Right cardiac atrium (tissue), 5 donors: ENCODE results near the gene DIP2B. TPM values are rescaled to one million over a fixed set of nuclear protein-coding genes. Genes with fewer than 3 reads are reported as not detected.

Experiments
- ATAC-seq, 2 donors: fragments of 200-7000 bp; cut with Tn5 transposase; one replicate each; pipeline versions ENCODE4 v1.8.0 to v1.9.1; 2020; ENCODE audit warnings: moderate library complexity in 2 of 2, mild to moderate bottlenecking in 1 of 2
- DNase-seq, 3 donors: peaks; one replicate each; pipeline ENCODE4 v3.0.0-alpha.2; 2020
- H3K27ac ChIP-seq: one replicate; pipeline ENCODE4 v1.5.1; 2013; ENCODE audit warnings: mild to moderate bottlenecking, low read length, control low read depth, moderate library complexity
- H3K27me3 ChIP-seq: one replicate; pipeline ENCODE4 v1.6.1; 2013; ENCODE audit not compliant: control insufficient read depth, insufficient read depth
- H3K4me1 ChIP-seq: one replicate; pipeline ENCODE4 v1.6.1; 2013; ENCODE audit warnings: low read length; ENCODE audit not compliant: control insufficient read depth, insufficient read depth
- H3K4me3 ChIP-seq: one replicate; pipeline ENCODE4 v1.5.1; 2013; ENCODE audit warnings: low read length, control low read depth
- H3K9me3 ChIP-seq: one replicate; pipeline ENCODE4 v1.6.1; 2013; ENCODE audit warnings: low read length; ENCODE audit not compliant: control insufficient read depth
- WGBS: extraction: QIAGEN DNeasy Blood & Tissue Kit; methylation state at CpG from one replicate; pipeline ENCODE4 v1.1.7; 2013; 5-methylcytosine and 5-hydroxymethylcytosine counted together
- intact Hi-C, 4 donors: fragments of 100-400 bp; cut with DNase I; formaldehyde crosslinking; loops; one replicate each; pipeline versions ENCODE4 v1.11.0 to v1.14.0; 2022 to 2023
- polyA plus RNA-seq: library from polyadenylated mRNA; stranded (reverse); fragments of 200-250 nt; gene quantifications from one replicate; pipeline ENCODE4 v1.2.3, GENCODE V29; 2013
- total RNA-seq, 4 donors: library from RNA; stranded (reverse); fragmentation: NEBNext Ultra II Directional; extraction: Animal tissue kit (Norgen Biotek cat#: 25700); gene quantifications; one replicate each; pipeline ENCODE4 v1.2.1, GENCODE V29; 2021
- donor health status: healthy with polysubstance abuse.
- donor health status: DM: no; HTN: yes; CAD: no.
- donor health status: DM: no; HTN: no; CAD: no.
- donor health status: DM: no; HTN: yes; CAD: no; lungs with severe emphysema.
- donor health status: DM: yes; HTN: yes; CAD: no.

DIP2B gene
- total and polyA plus RNA-seq, 5 donors: 3.8 to 16.8 (median 11.8) TPM

DNA sequence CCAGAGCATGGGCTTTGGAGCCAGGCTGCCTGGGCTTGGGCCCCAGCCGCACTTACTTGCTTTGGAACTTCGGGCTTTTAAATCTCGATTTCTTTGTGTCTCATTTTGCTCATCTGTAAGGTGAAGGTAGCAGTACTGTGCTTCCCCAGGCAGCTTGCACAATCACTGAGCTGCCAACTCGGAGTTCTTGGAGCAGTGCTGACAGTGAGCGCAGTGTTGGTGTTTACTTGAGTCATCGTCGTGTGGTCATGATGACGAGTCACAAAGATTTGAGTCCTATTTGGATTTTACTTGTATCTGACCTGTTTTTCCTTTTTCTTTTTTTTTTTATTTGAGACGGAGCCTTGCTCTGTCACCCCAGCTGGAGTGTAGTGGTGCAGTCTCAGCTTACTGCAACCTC, 227.8 kb downstream of the DIP2B start:
- no peaks in the 10 kb centered on the region for H3K27me3 ChIP-seq
- WGBS: 91% methylated on average over 9 of the region's 9 CpGs
- ATAC-seq (no peak), DNase-seq (no peak)
- intact Hi-C loops: loop anchor here in 2 of 4 donors (10.0 kb wide), 1 partner anchor 228 kb away; the partner anchor contains the start of gene DIP2B (in 2 of the 2)
- H3K27ac ChIP-seq: no peak overlapping the region
- H3K9me3 ChIP-seq: no peaks in the 10 kb centered on the region
- no peak overlapping the region for H3K4me3 ChIP-seq
- H3K4me1 ChIP-seq: no peaks in the 10 kb centered on the region

DNA sequence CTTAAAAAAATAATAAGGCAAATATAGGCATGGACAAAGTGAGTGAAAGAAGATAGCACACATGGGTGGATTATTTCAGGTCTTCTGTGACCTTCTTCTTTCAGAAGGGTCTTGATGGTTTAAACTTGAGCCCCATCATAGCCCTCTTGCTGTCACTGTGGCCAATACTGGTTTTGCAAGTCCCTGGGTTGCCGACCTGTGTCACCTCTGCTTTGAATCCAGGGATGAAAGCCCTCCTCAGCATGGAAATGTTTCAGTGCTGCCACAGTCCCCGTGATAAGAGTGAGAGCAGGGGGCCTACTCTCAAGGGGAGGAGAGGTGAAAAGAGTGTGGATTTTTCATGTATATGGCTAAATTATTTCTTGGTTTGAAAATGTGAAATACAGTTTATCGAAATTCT, 228.9 kb downstream of the DIP2B start:
- intact Hi-C loops: loop anchor here in 2 of 4 donors (10.0 kb wide), 1 partner anchor 229 kb away; the partner anchor contains the start of gene DIP2B (in 2 of the 2)
- Histone ChIP-seq H3K27ac (no peak overlapping the region), H3K27me3 (no peaks in the 10 kb centered on the region), H3K4me3 (no peak overlapping the region), H3K4me1 (no peaks in the 10 kb centered on the region), H3K9me3 (no peaks in the 10 kb centered on the region)
- ATAC-seq (no peak), DNase-seq (no peak)
- 73% methylated on average over 3 of the region's 3 CpGs for WGBS

DNA sequence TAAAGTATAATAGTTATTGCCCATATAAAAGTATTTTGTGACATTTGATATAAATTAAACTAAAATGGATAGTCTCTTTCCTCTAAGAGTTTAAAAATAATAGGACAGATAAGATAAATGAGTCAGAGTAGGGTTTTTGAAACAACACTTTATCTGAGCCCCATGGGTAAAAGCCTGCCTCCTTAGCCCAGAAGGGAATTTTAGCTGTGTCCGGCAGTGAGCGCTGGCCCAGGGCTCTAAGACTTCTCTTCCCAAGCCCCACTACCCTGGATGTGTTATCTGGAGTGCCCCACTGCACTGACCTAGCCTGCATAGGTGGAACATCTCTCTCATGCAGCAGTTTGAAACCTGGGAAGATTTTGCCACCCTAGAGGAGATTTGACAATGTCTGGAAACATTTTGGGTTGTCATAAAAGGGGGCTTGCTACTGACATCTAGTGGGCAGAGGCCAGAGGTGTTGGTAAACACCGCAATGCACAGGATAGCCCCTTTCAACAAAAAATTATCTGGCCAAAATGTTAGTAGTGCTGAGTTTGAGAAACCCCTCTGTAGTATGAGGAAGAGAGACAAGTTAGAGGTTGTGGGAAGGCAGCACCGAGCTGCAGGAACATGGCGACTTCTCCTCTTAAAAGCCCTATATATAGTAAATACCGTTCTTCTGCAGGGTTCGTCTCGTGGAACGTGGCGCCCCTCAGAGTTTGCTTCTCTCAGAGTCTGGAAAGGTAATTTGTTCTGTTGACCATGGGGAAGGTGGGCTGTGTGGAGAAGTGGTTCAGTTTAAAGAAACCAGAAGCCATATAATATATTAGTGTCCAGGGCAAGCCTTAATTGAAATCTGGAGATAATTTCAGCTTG, 229.9 kb downstream of the DIP2B start:
- DNase-seq (no peak), ATAC-seq (peak in 1 of 2 donors; percentile 37)
- Histone ChIP-seq H3K4me3 (no peak overlapping the region), H3K27me3 (no peaks in the 10 kb centered on the region), H3K9me3 (no peaks in the 10 kb centered on the region), H3K27ac (no peak overlapping the region), H3K4me1 (no peaks in the 10 kb centered on the region)
- WGBS: 66% methylated on average over 10 of the region's 10 CpGs
- intact Hi-C loops: loop anchor here in 2 of 4 donors (10.0 kb wide), 1 partner anchor 230 kb away; the partner anchor contains the start of gene DIP2B (in 2 of the 2)

DNA sequence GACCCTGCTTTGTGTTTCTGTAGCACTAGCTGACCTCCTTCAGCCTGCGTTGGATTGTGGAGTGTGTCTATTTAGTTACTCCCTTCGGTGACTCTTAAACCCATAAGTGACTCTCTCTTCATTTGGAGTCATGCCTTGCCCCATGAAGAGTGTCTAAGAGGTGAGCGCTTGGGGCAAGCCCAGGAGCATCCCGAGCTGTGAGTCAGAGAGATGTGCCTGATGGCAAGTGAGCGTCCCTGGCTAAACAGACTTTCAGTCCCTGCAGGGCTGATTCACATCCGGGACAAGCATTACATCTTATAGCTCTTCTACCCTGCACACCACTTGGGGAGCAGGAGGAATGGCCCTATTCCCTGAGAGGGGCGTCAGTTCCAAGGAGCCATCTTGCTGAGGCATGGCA, 234.8 kb downstream of the DIP2B start:
- Histone ChIP-seq H3K9me3 (no peaks in the 10 kb centered on the region), H3K27ac (no peak overlapping the region), H3K27me3 (no peaks in the 10 kb centered on the region), H3K4me1 (no peaks in the 10 kb centered on the region), H3K4me3 (no peak overlapping the region)
- intact Hi-C loops: loop anchor here in 2 of 4 donors (10.0 kb wide), 1 partner anchor 235 kb away; the partner anchor contains the start of gene DIP2B (in 2 of the 2)
- ATAC-seq: no peak
- DNase-seq: no peak
- 96% methylated on average over 7 of the region's 7 CpGs for WGBS

DNA sequence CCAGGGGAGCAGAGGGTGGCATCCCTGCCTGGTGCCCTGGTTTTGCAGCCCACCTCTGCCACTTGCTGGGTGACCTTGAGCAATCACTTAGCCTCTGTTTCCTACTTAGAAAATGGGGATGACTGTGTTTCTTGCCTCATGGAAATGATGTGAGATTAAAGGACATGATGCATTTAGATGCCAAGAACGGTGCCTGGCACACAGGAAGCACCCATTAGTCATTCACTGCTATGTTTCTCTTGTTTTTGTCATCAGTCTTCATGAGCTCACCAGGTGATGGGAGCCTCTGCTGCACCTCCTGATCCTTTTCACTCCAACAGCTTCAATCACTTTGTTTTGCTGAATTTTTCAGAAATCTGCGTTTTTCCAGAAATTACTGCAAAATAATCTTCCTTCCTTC, 235.5 kb downstream of the DIP2B start:
- H3K9me3 ChIP-seq: no peaks in the 10 kb centered on the region
- H3K27me3 ChIP-seq: no peaks in the 10 kb centered on the region
- WGBS: 86% methylated on average over 2 of the region's 2 CpGs
- H3K27ac ChIP-seq: no peak overlapping the region
- no peak overlapping the region for H3K4me3 ChIP-seq
- ATAC-seq (no peak), DNase-seq (no peak)
- no peaks in the 10 kb centered on the region for H3K4me1 ChIP-seq
- intact Hi-C loops: no loop called here

DNA sequence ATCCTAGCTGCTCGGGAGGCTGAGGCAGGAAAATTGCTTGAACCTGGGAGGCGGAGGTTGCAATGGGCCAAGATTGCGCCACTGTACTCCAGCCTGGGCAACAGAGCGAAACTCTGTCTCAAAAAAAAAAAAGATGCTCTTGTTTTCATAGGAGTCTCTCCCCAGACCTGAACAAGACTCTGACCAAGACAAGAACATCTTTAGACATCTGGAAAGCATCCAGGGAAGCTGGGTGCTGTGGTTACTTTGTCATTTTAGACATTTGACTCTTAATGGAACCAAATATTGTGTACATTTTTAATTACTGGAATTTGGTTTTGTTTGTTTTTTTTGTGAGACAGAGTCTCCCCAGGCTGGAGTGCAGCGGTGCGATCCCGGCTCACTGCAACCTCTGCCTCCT, 238.0 kb downstream of the DIP2B start:
- H3K9me3 ChIP-seq: no peaks in the 10 kb centered on the region
- intact Hi-C loops: no loop called here
- ATAC-seq (no peak), DNase-seq (no peak)
- no peaks in the 10 kb centered on the region for H3K27me3 ChIP-seq
- no peaks in the 10 kb centered on the region for H3K4me1 ChIP-seq
- H3K27ac ChIP-seq: no peak overlapping the region
- 97% methylated on average over 7 of the region's 7 CpGs for WGBS
- H3K4me3 ChIP-seq: no peak overlapping the region

DNA sequence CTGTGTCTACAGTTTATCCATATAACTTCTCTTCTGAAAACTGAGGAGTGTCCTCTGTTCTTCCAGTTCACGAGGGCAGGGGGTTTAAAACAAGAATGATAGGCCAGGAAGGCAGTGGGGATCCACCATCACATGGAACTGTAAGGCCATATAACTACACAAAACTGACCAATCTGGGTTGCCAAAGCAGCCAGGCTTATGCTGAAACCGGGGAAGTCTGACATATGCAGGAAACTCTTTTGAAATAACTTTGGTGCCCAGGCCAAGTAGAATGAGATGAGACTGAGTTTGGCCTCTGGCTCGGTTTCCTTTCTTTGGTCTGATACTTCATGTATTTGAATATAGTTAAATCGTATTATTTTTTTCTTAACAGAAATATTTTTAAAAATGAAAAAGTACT, 241.1 kb downstream of the DIP2B start:
- no peaks in the 10 kb centered on the region for H3K9me3 ChIP-seq
- no peak overlapping the region for H3K4me3 ChIP-seq
- H3K27ac ChIP-seq: no peak overlapping the region
- intact Hi-C loops: no loop called here
- no peaks in the 10 kb centered on the region for H3K4me1 ChIP-seq
- no peak for DNase-seq
- WGBS: 82% methylated on average over 4 of the region's 4 CpGs
- ATAC-seq: no peak
- H3K27me3 ChIP-seq: no peaks in the 10 kb centered on the region

DNA sequence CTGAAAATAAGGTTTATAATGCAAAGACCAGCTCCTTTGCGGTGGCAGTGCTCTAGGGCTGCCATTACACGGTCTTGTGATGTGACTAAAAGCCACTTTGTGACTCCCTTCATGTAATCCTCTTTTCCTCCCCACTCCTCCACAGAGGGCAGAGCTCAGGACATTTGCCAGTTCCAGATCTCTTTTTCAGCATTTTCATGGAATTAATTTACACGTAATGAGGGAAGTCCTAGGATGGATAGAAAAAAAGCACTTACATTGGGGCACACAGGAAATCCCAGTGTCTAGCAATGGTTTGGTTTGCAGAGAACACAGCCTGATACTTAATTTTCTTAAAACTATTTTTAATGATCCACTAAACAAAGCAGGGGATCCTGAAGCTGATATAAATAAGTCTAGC, 241.6 kb downstream of the DIP2B start:
- intact Hi-C loops: no loop called here
- WGBS: 89% methylated on average over 3 of the region's 3 CpGs
- no peak for ATAC-seq

DNA sequence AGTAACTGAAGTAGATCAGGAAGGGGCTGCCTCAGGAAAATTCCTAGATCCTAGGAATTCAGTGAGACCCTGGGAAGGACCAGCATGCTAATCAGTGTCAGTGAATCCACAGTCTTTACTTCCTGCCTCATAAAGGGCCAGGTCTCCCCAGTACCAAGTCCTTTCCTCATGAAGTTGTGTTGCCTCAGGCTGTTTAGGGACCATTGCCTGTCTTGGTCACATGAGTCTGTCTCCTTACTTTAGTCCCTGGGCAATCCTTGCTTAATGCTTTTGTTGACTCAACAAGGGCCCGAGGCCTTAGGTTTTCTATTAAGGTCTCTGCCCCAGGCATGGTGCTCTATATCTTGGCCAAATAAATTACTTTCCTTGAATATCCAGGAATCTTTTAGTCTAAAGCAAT, 243.0 kb downstream of the DIP2B start:
- no peaks in the 10 kb centered on the region for H3K27me3 ChIP-seq
- H3K4me1 ChIP-seq: no peaks in the 10 kb centered on the region
- H3K27ac ChIP-seq: no peak overlapping the region
- H3K9me3 ChIP-seq: no peaks in the 10 kb centered on the region
- intact Hi-C loops: no loop called here
- no peak overlapping the region for H3K4me3 ChIP-seq
- WGBS: 88% methylated on average over 1 of the region's 1 CpG
- no peak for ATAC-seq
- no peak for DNase-seq

More for the DNA sequence above, 241.6 kb downstream of the DIP2B start:
- H3K4me1 ChIP-seq: no peaks in the 10 kb centered on the region
- H3K4me3 ChIP-seq: no peak overlapping the region
- no peaks in the 10 kb centered on the region for H3K27me3 ChIP-seq
- H3K27ac ChIP-seq: no peak overlapping the region
- no peak for DNase-seq
- H3K9me3 ChIP-seq: no peaks in the 10 kb centered on the region

DNA sequence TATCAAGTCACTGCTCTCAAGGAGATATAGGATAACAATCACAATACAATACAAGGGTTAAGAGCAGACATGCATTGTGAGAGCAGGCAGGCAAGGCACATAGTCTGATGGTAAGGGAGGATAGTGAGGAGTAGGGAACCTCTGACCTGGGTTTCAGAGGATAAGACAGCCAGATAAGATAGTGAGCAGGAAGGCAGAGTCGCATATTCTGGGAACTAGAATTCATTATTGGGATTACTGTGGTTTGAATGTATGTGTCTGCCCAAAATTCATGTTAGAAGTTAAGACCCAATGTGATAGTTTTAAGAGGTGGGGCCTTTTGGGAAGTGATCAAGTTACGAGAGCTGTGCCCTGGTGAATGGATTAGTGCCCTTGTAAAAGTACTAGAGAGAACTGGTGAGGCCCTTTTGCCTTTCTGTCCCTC, 244.7 kb downstream of the DIP2B start:
- WGBS: 88% methylated on average over 2 of the region's 2 CpGs
- H3K4me3 ChIP-seq: no peak overlapping the region
- no peak overlapping the region for H3K27ac ChIP-seq
- intact Hi-C loops: no loop called here
- no peaks in the 10 kb centered on the region for H3K9me3 ChIP-seq
- no peaks in the 10 kb centered on the region for H3K4me1 ChIP-seq
- ATAC-seq (no peak), DNase-seq (no peak)
- H3K27me3 ChIP-seq: no peaks in the 10 kb centered on the region

DNA sequence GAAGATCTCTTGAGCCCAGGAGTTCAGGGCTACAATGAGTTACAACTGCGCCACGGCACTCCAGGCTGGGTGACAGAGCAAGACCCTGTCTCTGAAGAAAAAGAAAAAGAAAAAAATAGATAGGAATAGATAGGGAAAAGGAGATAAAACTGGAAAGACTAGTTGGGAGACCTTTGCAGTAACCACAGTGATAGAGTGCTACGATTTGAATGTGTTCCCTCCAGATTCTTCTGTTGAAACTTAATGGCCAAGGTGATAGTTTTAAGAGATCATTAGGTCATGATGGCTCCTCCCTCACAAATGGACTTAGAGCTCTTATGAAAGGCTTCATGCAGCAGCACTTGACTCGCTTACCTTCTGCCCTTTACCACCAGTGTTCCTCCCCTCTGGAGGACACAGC, 245.6 kb downstream of the DIP2B start:
- Histone ChIP-seq H3K27ac (no peak overlapping the region), H3K9me3 (no peaks in the 10 kb centered on the region), H3K4me3 (no peak overlapping the region), H3K27me3 (no peaks in the 10 kb centered on the region), H3K4me1 (no peaks in the 10 kb centered on the region)
- WGBS: 93% methylated on average over 4 of the region's 4 CpGs
- DNase-seq: no peak
- no peak for ATAC-seq
- intact Hi-C loops: no loop called here
